C4-2B (cell line): Measurements from ENCODE around the gene POLN.

Experiments
- H3K27ac ChIP-seq: fragments of 450-650 bp; 2 replicates; pipeline ENCODE4 v1.5.1; 2017
- CTCF ChIP-seq: fragments of 450-650 bp; conservative IDR thresholded peaks from 2 replicates; pipeline ENCODE4 v1.5.1; 2017; ENCODE audit warnings: mild to moderate bottlenecking
- ZFX ChIP-seq: fragments of 450-650 bp; IDR thresholded peaks from 2 replicates; pipeline ENCODE4 v1.6.1; 2017

POLN gene

GRCh38 chr4:2069986-2070385 lies 171.9 kb downstream of the POLN start:
- no peak overlapping the region for H3K27ac ChIP-seq
- TF ChIP-seq ZFX (no peak), CTCF (no peak)

GRCh38 chr4:2069161-2069971 lies 172.6 kb downstream of the POLN start:
- no peak for TF ChIP-seq CTCF
- TF ChIP-seq ZFX, result no peak
- no peak overlapping the region for H3K27ac ChIP-seq

DNA sequence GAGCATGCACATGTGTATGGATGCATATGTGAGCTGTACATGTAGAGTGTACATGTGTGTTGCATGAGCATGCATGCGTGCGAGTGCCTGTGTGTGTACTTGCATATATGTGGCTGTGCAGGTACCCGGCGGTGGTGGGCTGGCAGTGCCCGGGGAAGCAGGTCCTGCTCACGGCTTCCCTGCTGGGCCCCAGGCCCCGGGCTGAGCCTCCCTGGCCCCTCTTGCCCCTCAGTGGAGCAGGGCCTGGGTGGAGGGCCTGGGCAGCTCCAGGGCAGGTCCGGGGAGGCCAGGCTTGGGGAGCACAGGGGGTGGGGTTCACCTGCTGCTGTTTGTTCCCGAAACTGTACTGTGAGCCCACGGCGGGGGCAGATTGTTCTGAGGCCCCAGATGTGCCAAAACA lies 173.4 kb downstream of the POLN start:
- no peak overlapping the region for H3K27ac ChIP-seq
- no peak for TF ChIP-seq CTCF
- no peak for TF ChIP-seq ZFX

- TF ChIP-seq CTCF (no peak), ZFX (no peak)
- H3K27ac ChIP-seq, result no peak overlapping the region
Measured at GRCh38 chr4:2068198-2068470, 173.8 kb downstream of the POLN start.

GRCh38 chr4:2067446-2068197 lies 174.3 kb downstream of the POLN start:
- no peak for TF ChIP-seq ZFX
- TF ChIP-seq CTCF, result no peak
- H3K27ac ChIP-seq, result no peak overlapping the region

DNA sequence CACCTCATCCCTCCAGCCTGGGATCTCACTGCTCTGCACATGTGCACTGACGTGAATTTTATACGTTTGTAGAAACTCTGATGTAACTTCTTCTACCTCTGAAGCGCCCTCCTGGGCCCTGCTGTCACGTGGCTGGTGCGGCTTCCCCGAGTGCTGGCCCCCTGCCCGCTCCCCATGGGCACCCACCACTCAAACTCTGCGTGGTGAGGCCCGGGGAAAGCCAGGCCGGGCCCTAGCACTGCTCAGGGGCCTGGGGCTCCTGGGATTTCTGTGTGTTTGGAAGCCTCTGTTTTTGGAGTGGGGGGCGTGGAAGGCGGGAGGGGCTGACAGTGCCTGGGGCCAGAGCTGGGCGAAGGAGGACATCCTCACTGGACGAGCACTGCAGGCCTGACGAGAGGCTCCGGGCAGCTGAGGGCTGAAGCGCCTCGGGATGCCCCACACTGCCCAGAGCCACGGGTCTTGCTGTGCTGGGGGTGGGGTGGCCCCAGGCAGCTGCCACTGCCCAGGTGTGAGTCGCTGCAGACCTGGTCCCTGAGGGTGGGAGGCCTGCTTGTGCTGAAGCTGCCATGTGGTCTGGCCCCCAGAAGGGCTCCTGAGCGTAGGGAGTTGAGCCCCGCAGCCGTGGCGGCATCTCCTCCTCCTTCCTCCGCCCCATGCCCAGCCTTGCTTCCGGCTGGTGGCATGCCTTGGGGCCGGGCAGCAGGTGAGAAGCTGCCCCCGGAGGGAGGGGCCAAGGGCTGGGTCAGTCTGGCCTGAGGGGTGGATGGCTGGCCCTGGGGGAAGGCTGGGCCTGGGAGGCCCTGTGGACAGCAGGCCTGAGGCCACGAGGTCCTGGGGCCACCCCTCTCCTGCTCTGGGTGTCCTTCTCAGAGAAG lies 175.1 kb downstream of the POLN start:
- no peak for TF ChIP-seq ZFX
- TF ChIP-seq CTCF, result no peak

More for the DNA sequence above, 175.1 kb downstream of the POLN start:
- no peak overlapping the region for H3K27ac ChIP-seq
